H9 (cell line): Measurements from ENCODE around the gene FAM136A. TPM values are rescaled to one million over a fixed set of nuclear protein-coding genes. Genes with fewer than 3 reads are reported as not detected.

Experiments
- DNase-seq: peaks from one replicate; pipeline ENCODE4 v3.0.0-alpha.2; 2017
- H2AFZ ChIP-seq: one replicate; pipeline ENCODE4 v1.6.1; 2013; ENCODE audit warnings: mild to moderate bottlenecking, low read length, control low read depth, moderate library complexity
- H2AK5ac ChIP-seq: 2 replicates; pipeline ENCODE4 v1.6.1; 2013; ENCODE audit warnings: low read length, control low read depth, mixed read lengths; ENCODE audit not compliant: insufficient read length
- H2BK120ac ChIP-seq: one replicate; pipeline ENCODE4 v1.6.1; 2013; ENCODE audit warnings: low read depth, mild to moderate bottlenecking, low read length, control low read depth, inconsistent platforms; ENCODE audit not compliant: poor library complexity, severe bottlenecking
- H2BK12ac ChIP-seq: 2 replicates; pipeline ENCODE4 v1.6.1; 2013; ENCODE audit warnings: low read length, control low read depth, mixed read lengths, low read depth; ENCODE audit not compliant: insufficient read length
- H2BK15ac ChIP-seq: 2 replicates; pipeline ENCODE4 v1.6.1; 2013; ENCODE audit warnings: low read depth, low read length, control low read depth
- H2BK20ac ChIP-seq: one replicate; pipeline ENCODE4 v1.6.1; 2013; ENCODE audit warnings: low read depth, mild to moderate bottlenecking, low read length, control low read depth, inconsistent platforms; ENCODE audit not compliant: poor library complexity, severe bottlenecking
- H2BK5ac ChIP-seq: 2 replicates; pipeline ENCODE4 v1.6.1; 2013; ENCODE audit warnings: low read length, control low read depth, mixed read lengths; ENCODE audit not compliant: insufficient read length
- H3K14ac ChIP-seq: 2 replicates; pipeline ENCODE4 v1.6.1; 2013; ENCODE audit warnings: low read length, control low read depth; ENCODE audit not compliant: insufficient read depth
- H3K18ac ChIP-seq: 2 replicates; pipeline ENCODE4 v1.6.1; 2013; ENCODE audit warnings: low read depth, mild to moderate bottlenecking, mixed read lengths, low read length, control low read depth; ENCODE audit not compliant: insufficient read length
- H3K23ac ChIP-seq: 2 replicates; pipeline ENCODE4 v1.6.1; 2013; ENCODE audit warnings: low read length, control low read depth, mixed read lengths, low read depth; ENCODE audit not compliant: insufficient read length
- H3K23me2 ChIP-seq: 2 replicates; pipeline ENCODE4 v1.6.1; 2013; ENCODE audit warnings: low read depth, mild to moderate bottlenecking, mixed read lengths, low read length, control low read depth; ENCODE audit not compliant: insufficient read length, poor library complexity, severe bottlenecking
- H3K27ac ChIP-seq: 2 replicates; pipeline ENCODE4 v1.5.1; 2013; ENCODE audit warnings: low read length, control low read depth, mixed read lengths, low read depth; ENCODE audit not compliant: insufficient read length
- H3K27me3 ChIP-seq: 2 replicates; pipeline ENCODE4 v1.6.1; 2013; ENCODE audit warnings: low read length, control low read depth, inconsistent platforms; ENCODE audit not compliant: insufficient read depth
- H3K4ac ChIP-seq: 2 replicates; pipeline ENCODE4 v1.6.1; 2013; ENCODE audit warnings: low read depth, mild to moderate bottlenecking, control low read depth, inconsistent platforms, low read length, moderate library complexity
- H3K4me1 ChIP-seq: 2 replicates; pipeline ENCODE4 v1.6.1; 2013; ENCODE audit warnings: low read length, control low read depth, inconsistent platforms; ENCODE audit not compliant: insufficient read depth
- H3K4me2 ChIP-seq: 2 replicates; pipeline ENCODE4 v1.6.1; 2013; ENCODE audit warnings: low read length, control low read depth, mixed read lengths; ENCODE audit not compliant: insufficient read length, insufficient read depth
- H3K56ac ChIP-seq: 2 replicates; pipeline ENCODE4 v1.6.1; 2013; ENCODE audit warnings: low read depth, mild to moderate bottlenecking, mixed read lengths, low read length, control low read depth; ENCODE audit not compliant: insufficient read length
- H3K79me1 ChIP-seq: 2 replicates; pipeline ENCODE4 v1.6.1; 2013; ENCODE audit warnings: low read depth, mild to moderate bottlenecking, moderate library complexity, low read length, control low read depth, inconsistent platforms; ENCODE audit not compliant: insufficient read depth, poor library complexity, severe bottlenecking
- H3K79me2 ChIP-seq: 2 replicates; pipeline ENCODE4 v1.6.1; 2013; ENCODE audit warnings: low read length, control low read depth, inconsistent platforms; ENCODE audit not compliant: insufficient read depth
- H3K9ac ChIP-seq: 2 replicates; pipeline ENCODE4 v1.6.1; 2013; ENCODE audit warnings: low read length, control low read depth, mixed read lengths; ENCODE audit not compliant: insufficient read length; ENCODE audit errors: extremely low read depth
- H3K9me3 ChIP-seq: one replicate; pipeline ENCODE4 v1.6.1; 2013; ENCODE audit warnings: low read depth, low read length, inconsistent platforms; ENCODE audit not compliant: control insufficient read depth
- H3T11ph ChIP-seq: one replicate; pipeline ENCODE4 v1.6.1; 2013; ENCODE audit warnings: mild to moderate bottlenecking, low read length, control low read depth, inconsistent platforms
- H4K20me1 ChIP-seq: one replicate; pipeline ENCODE4 v1.6.1; 2013; ENCODE audit not compliant: control insufficient read depth, insufficient read length, insufficient read depth
- H4K5ac ChIP-seq: 2 replicates; pipeline ENCODE4 v1.6.1; 2013; ENCODE audit warnings: low read depth, mild to moderate bottlenecking, mixed read lengths, low read length, control low read depth; ENCODE audit not compliant: insufficient read length
- H4K8ac ChIP-seq: replicated peaks from 2 replicates; pipeline ENCODE4 v1.6.1; 2013; ENCODE audit warnings: low read length, control low read depth, mixed read lengths, low read depth; ENCODE audit not compliant: insufficient read length
- H4K91ac ChIP-seq: 2 replicates; pipeline ENCODE4 v1.6.1; 2013; ENCODE audit warnings: low read depth, mild to moderate bottlenecking, moderate library complexity, mixed read lengths, low read length, control low read depth; ENCODE audit not compliant: insufficient read length
- H3K27ac Mint-ChIP-seq, 3 experiments: 2 replicates in 2 of 3; 3 replicates in 1 of 3; pipeline ENCODE4 v1.8.0; 2020 to 2021; ENCODE audit warnings: mixed read lengths in 3 of 3, mild to moderate bottlenecking in 1 of 3, moderate library complexity in 1 of 3
- H3K27me3 Mint-ChIP-seq: 2 replicates; pipeline ENCODE4 v1.8.0; 2021; ENCODE audit warnings: low read depth, mild to moderate bottlenecking, moderate library complexity, mixed read lengths
- H3K36me3 Mint-ChIP-seq, 3 experiments: 2 replicates in 2 of 3; 3 replicates in 1 of 3; pipeline ENCODE4 v1.8.0; 2020 to 2021; ENCODE audit warnings: low read depth in 3 of 3, mixed read lengths in 3 of 3; ENCODE audit not compliant: insufficient read depth in 1 of 3
- H3K4me1 Mint-ChIP-seq, 2 experiments: 2 replicates each; pipeline ENCODE4 v1.8.0; 2020; ENCODE audit warnings: mixed read lengths in 2 of 2
- H3K4me3 Mint-ChIP-seq, 2 experiments: 2 replicates in 1 of 2; 3 replicates in 1 of 2; pipeline ENCODE4 v1.8.0; 2020 to 2021; ENCODE audit warnings: mild to moderate bottlenecking in 2 of 2, mixed read lengths in 2 of 2, moderate library complexity in 1 of 2
- H3K9me3 Mint-ChIP-seq, 2 experiments: 2 replicates in 1 of 2; 3 replicates in 1 of 2; pipeline ENCODE4 v1.8.0; 2020; ENCODE audit warnings: mild to moderate bottlenecking in 2 of 2, mixed read lengths in 2 of 2, moderate library complexity in 1 of 2
- WGBS: extraction: QIAGEN DNeasy Blood & Tissue Kit; methylation state at CpG from one replicate; pipeline ENCODE4 v1.1.7; 2013; ENCODE audit warnings: missing lambda C conversion rate, low lambda C conversion rate, mixed read lengths; ENCODE audit not compliant: insufficient read length; ENCODE audit errors: extremely low coverage; 5-methylcytosine and 5-hydroxymethylcytosine counted together
- total RNA-seq: library from RNA; stranded (reverse); gene quantifications from 2 replicates; pipeline ENCODE4 v1.2.1, GENCODE V29; 2021
- TF ChIP-seq, protein P1 (sequence below): fragments of 200-600 bp; sonication (generic); conservative IDR thresholded peaks from 3 replicates; pipeline ENCODE4 v1.8.0; 2021; ENCODE audit warnings: antibody characterized with exemption, mild to moderate bottlenecking

Gene FAM136A
- total RNA-seq, 1 experiment from 2014 or later: 118 TPM

DNA sequence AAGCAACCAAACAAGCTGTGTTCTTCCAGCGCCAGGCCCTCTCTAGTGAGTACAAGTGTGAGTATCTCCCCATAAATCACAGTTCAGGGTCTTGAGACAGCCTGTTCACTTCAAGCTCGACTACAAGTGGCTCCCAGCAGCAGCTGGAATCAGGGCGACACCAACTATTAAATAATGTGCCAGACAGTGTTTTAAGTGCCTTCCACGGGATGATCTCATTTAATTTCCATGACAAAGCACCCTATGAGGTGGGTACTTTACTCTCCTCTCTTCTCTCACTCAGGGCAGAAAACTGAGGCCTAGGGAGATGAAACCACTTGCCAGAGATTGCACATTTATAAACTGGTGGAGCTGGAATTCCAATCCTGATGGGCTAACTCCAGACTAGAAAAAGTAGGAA is 2.6 kb upstream of the FAM136A start:
- H3K23me2 ChIP-seq: peaks cover 5% of the 10 kb centered on the region
- H3T11ph ChIP-seq: no peak overlapping the region
- H3K27ac Mint-ChIP-seq: no peak overlapping the region
- no peak overlapping the region for H2BK120ac ChIP-seq
- H4K91ac ChIP-seq: no peak overlapping the region
- H3K23ac ChIP-seq: no peak overlapping the region
- TF ChIP-seq, protein P1, sequence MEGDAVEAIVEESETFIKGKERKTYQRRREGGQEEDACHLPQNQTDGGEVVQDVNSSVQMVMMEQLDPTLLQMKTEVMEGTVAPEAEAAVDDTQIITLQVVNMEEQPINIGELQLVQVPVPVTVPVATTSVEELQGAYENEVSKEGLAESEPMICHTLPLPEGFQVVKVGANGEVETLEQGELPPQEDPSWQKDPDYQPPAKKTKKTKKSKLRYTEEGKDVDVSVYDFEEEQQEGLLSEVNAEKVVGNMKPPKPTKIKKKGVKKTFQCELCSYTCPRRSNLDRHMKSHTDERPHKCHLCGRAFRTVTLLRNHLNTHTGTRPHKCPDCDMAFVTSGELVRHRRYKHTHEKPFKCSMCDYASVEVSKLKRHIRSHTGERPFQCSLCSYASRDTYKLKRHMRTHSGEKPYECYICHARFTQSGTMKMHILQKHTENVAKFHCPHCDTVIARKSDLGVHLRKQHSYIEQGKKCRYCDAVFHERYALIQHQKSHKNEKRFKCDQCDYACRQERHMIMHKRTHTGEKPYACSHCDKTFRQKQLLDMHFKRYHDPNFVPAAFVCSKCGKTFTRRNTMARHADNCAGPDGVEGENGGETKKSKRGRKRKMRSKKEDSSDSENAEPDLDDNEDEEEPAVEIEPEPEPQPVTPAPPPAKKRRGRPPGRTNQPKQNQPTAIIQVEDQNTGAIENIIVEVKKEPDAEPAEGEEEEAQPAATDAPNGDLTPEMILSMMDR: no peak
- peaks cover 3% of the 10 kb centered on the region for H3K79me1 ChIP-seq
- peaks cover 5% of the 10 kb centered on the region; the same call in 1 of the 2 replicates for H3K4me1 ChIP-seq
- no peak overlapping the region for H2BK20ac ChIP-seq
- no peak overlapping the region for H3K14ac ChIP-seq
- peaks cover 15 to 26% (median 18%) of the 10 kb centered on the region in 3 experiments for H3K36me3 Mint-ChIP-seq
- no peaks in the 10 kb centered on the region for H3K27me3 Mint-ChIP-seq
- H3K4me1 Mint-ChIP-seq: peaks cover 17 to 24% of the 10 kb centered on the region in 2 experiments
- H3K18ac ChIP-seq: no peak overlapping the region
- H3K4me2 ChIP-seq: no peak overlapping the region
- no peak overlapping the region for H3K4me3 Mint-ChIP-seq
- H3K9me3 ChIP-seq: no peaks in the 10 kb centered on the region
- no peak overlapping the region for H4K5ac ChIP-seq
- H4K20me1 ChIP-seq: no peaks in the 10 kb centered on the region
- peaks cover 9 to 14% of the 10 kb centered on the region in 2 experiments for H3K9me3 Mint-ChIP-seq
- H2AK5ac ChIP-seq: no peak overlapping the region
- no peaks in the 10 kb centered on the region for H3K27me3 ChIP-seq
- no peak overlapping the region for H2BK12ac ChIP-seq
- H3K79me2 ChIP-seq: peaks cover 2% of the 10 kb centered on the region; the same call in 1 of the 2 replicates
- H2AFZ ChIP-seq: no peak overlapping the region
- WGBS: no CpG with 5 or more reads among the region's 4 CpGs
- H3K56ac ChIP-seq: no peak overlapping the region
- no peak overlapping the region for H3K9ac ChIP-seq
- no peak overlapping the region for H2BK5ac ChIP-seq
- no peak overlapping the region for H2BK15ac ChIP-seq
- H3K27ac ChIP-seq: no peak overlapping the region
- no peak overlapping the region for H3K4ac ChIP-seq
- DNase-seq: no peak
- H4K8ac ChIP-seq: no peak overlapping the region
